Measurements from ENCODE around the gene NUFIP2.
"Not testable (repeated sequence)": the region's sequence is repeated elsewhere in the genome, so short reads cannot be mapped to it uniquely, and the experiment has no call there.

NUFIP2 gene

GRCh38 chr17:29278692-29279091 lies 15.3 kb downstream of the NUFIP2 start:
- DNase-seq, result no peak

- DNase-seq, result no peak
Measured at GRCh38 chr17:29273924-29274323, 20.0 kb downstream of the NUFIP2 start.

- not testable (repeated sequence) for DNase-seq
Measured at GRCh38 chr17:29271980-29272379, 22.0 kb downstream of the NUFIP2 start.

GRCh38 chr17:29263916-29264315 lies 30.0 kb downstream of the NUFIP2 start:
- DNase-seq, result no peak

- DNase-seq, result no peak
Measured at GRCh38 chr17:29257756-29258155, 36.2 kb downstream of the NUFIP2 start.

GRCh38 chr17:29256735-29257466 lies 37.0 kb downstream of the NUFIP2 start:
- DNase-seq, result no peak

- no peak for DNase-seq
Measured at GRCh38 chr17:29255926-29256522, 37.9 kb downstream of the NUFIP2 start.

- DNase-seq, result no peak
Measured at GRCh38 chr17:29253037-29253436, 40.9 kb downstream of the NUFIP2 start.

GRCh38 chr17:29252101-29252791 lies 41.7 kb downstream of the NUFIP2 start:
- DNase-seq, result no peak

GRCh38 chr17:29251184-29251583 lies 42.8 kb downstream of the NUFIP2 start:
- DNase-seq, result no peak

- DNase-seq, result no peak
Measured at GRCh38 chr17:29250666-29251065, 43.3 kb downstream of the NUFIP2 start.

GRCh38 chr17:29248845-29249244 lies 45.1 kb downstream of the NUFIP2 start:
- DNase-seq, result no peak

GRCh38 chr17:29247219-29247618 lies 46.7 kb downstream of the NUFIP2 start:
- no peak for DNase-seq

GRCh38 chr17:29246628-29247027 lies 47.3 kb downstream of the NUFIP2 start, which contains the start of gene CRYBA1:
TSS of gene CRYBA1 (plus strand) at chr17:29246859. CDS start at chr17:29246864, 5 bp downstream.
- no peak for DNase-seq

GRCh38 chr17:29245401-29245800 lies 48.5 kb downstream of the NUFIP2 start:
- no peak for DNase-seq

GRCh38 chr17:29243792-29244191 lies 50.2 kb downstream of the NUFIP2 start:
- DNase-seq, result no peak

GRCh38 chr17:29242790-29243189 lies 51.2 kb downstream of the NUFIP2 start:
- no peak for DNase-seq

- no peak for DNase-seq
Measured at GRCh38 chr17:29242051-29242450, 51.9 kb downstream of the NUFIP2 start.

- no peak for DNase-seq
Measured at GRCh38 chr17:29240968-29241963, 52.7 kb downstream of the NUFIP2 start.

GRCh38 chr17:29240477-29240876 lies 53.5 kb downstream of the NUFIP2 start:
- no peak for DNase-seq

- DNase-seq, result no peak
Measured at GRCh38 chr17:29238133-29238850, 55.7 kb downstream of the NUFIP2 start.

Measured in CD4-positive, alpha-beta T cell treated with Interleukin-17A for 4 hours (primary cell).